Mesenchymal stem cell (in vitro differentiated cells and primary cell): ENCODE results near the gene FOXN3.

ENCODE experiments used
- DNase-seq: peaks from one replicate; pipeline ENCODE4 v3.0.0-alpha.2; 2013
- H2AFZ ChIP-seq: one replicate; pipeline ENCODE4 v1.6.1; 2013; ENCODE audit warnings: low read depth, mild to moderate bottlenecking, control low read depth, inconsistent platforms, low read length, moderate library complexity
- H2AK5ac ChIP-seq: 2 replicates; pipeline ENCODE4 v1.6.1; 2013; ENCODE audit warnings: low read length, moderate library complexity, mild to moderate bottlenecking, inconsistent platforms; ENCODE audit not compliant: severe bottlenecking
- H2BK120ac ChIP-seq: one replicate; pipeline ENCODE4 v1.6.1; 2013; ENCODE audit warnings: low read depth, mild to moderate bottlenecking, inconsistent platforms, low read length, moderate library complexity
- H2BK12ac ChIP-seq, 2 experiments: one replicate each; pipeline ENCODE4 v1.6.1; 2013; ENCODE audit warnings: inconsistent platforms in 2 of 2, low read length in 2 of 2, mild to moderate bottlenecking in 2 of 2, moderate library complexity in 2 of 2, control low read depth in 1 of 2
- H2BK15ac ChIP-seq: one replicate; pipeline ENCODE4 v1.6.1; 2013; ENCODE audit warnings: mild to moderate bottlenecking, low read depth, inconsistent platforms; ENCODE audit not compliant: poor library complexity, severe bottlenecking
- H2BK5ac ChIP-seq: 2 replicates; pipeline ENCODE4 v1.6.1; 2013; ENCODE audit warnings: low read depth, mild to moderate bottlenecking, low read length, control low read depth, inconsistent platforms; ENCODE audit not compliant: poor library complexity, severe bottlenecking
- H3K14ac ChIP-seq, 2 experiments: one replicate each; pipeline ENCODE4 v1.6.1; 2013; ENCODE audit warnings: inconsistent platforms in 2 of 2, low read length in 2 of 2, control low read depth in 1 of 2, mild to moderate bottlenecking in 1 of 2, moderate library complexity in 1 of 2
- H3K18ac ChIP-seq, 2 experiments: one replicate each; pipeline ENCODE4 v1.6.1; 2013; ENCODE audit warnings: inconsistent platforms in 2 of 2, low read length in 2 of 2, control low read depth in 1 of 2, low read depth in 1 of 2, mild to moderate bottlenecking in 1 of 2
- H3K23ac ChIP-seq, 2 experiments: one replicate each; pipeline ENCODE4 v1.6.1; 2013; ENCODE audit warnings: inconsistent platforms in 2 of 2, low read length in 2 of 2, mild to moderate bottlenecking in 2 of 2, moderate library complexity in 2 of 2, control low read depth in 1 of 2
- H3K27ac ChIP-seq: 2 replicates; pipeline ENCODE4 v1.5.1; 2013; ENCODE audit warnings: mild to moderate bottlenecking, moderate library complexity, low read length, control low read depth, inconsistent platforms; ENCODE audit not compliant: poor library complexity, severe bottlenecking
- H3K27me3 ChIP-seq, 2 experiments: 2 replicates each; pipeline versions ENCODE4 v1.6.1 to v1.7.0; 2013; ENCODE audit warnings: low read length in 2 of 2, mild to moderate bottlenecking in 2 of 2, moderate library complexity in 2 of 2, control low read depth in 1 of 2, inconsistent platforms in 1 of 2; ENCODE audit not compliant: control insufficient read depth in 1 of 2, insufficient read depth in 1 of 2
- H3K36me3 ChIP-seq, 2 experiments: 2 replicates each; pipeline versions ENCODE4 v1.6.1 to v1.7.0; 2013; ENCODE audit warnings: low read length in 2 of 2, control low read depth in 1 of 2, inconsistent platforms in 1 of 2, low read depth in 1 of 2, mild to moderate bottlenecking in 1 of 2; ENCODE audit not compliant: insufficient read depth in 2 of 2, control insufficient read depth in 1 of 2
- H3K4ac ChIP-seq, 2 experiments: one replicate each; pipeline ENCODE4 v1.6.1; 2013; ENCODE audit warnings: inconsistent platforms in 2 of 2, low read length in 2 of 2, mild to moderate bottlenecking in 2 of 2, moderate library complexity in 2 of 2, control low read depth in 1 of 2, low read depth in 1 of 2
- H3K4me1 ChIP-seq: 2 replicates; pipeline ENCODE4 v1.6.1; 2013; ENCODE audit warnings: low read depth, low read length, control low read depth; ENCODE audit not compliant: control insufficient read depth, insufficient read depth
- H3K4me2 ChIP-seq: 2 replicates; pipeline ENCODE4 v1.6.1; 2013; ENCODE audit warnings: low read length, mild to moderate bottlenecking, inconsistent platforms; ENCODE audit not compliant: poor library complexity, severe bottlenecking
- H3K4me3 ChIP-seq, 2 experiments: 2 replicates each; pipeline versions ENCODE4 v1.5.1 to v1.7.0; 2013; ENCODE audit warnings: low read length in 2 of 2, mild to moderate bottlenecking in 2 of 2, control low read depth in 1 of 2, low read depth in 1 of 2; ENCODE audit not compliant: insufficient read depth in 1 of 2
- H3K79me1 ChIP-seq: replicated peaks from 2 replicates; pipeline ENCODE4 v1.6.1; 2013; ENCODE audit warnings: mild to moderate bottlenecking, control low read depth, low read length, inconsistent platforms; ENCODE audit not compliant: poor library complexity, severe bottlenecking
- H3K9ac ChIP-seq: 2 replicates; pipeline ENCODE4 v1.7.0; 2013; ENCODE audit warnings: mild to moderate bottlenecking, low read length, moderate library complexity
- H3K9me3 ChIP-seq: 2 replicates; pipeline ENCODE4 v1.7.0; 2013; ENCODE audit warnings: mild to moderate bottlenecking, low read length; ENCODE audit not compliant: control insufficient read depth
- H4K8ac ChIP-seq: one replicate; pipeline ENCODE4 v1.6.1; 2013; ENCODE audit warnings: inconsistent platforms, mild to moderate bottlenecking, low read length, moderate library complexity
- H4K91ac ChIP-seq: one replicate; pipeline ENCODE4 v1.6.1; 2013; ENCODE audit warnings: mild to moderate bottlenecking, low read length, inconsistent platforms
- WGBS: methylation state at CpG from one replicate; pipeline ENCODE4 v1.1.7; 2013; ENCODE audit warnings: mixed read lengths; 5-methylcytosine and 5-hydroxymethylcytosine counted together

FOXN3 gene

DNA sequence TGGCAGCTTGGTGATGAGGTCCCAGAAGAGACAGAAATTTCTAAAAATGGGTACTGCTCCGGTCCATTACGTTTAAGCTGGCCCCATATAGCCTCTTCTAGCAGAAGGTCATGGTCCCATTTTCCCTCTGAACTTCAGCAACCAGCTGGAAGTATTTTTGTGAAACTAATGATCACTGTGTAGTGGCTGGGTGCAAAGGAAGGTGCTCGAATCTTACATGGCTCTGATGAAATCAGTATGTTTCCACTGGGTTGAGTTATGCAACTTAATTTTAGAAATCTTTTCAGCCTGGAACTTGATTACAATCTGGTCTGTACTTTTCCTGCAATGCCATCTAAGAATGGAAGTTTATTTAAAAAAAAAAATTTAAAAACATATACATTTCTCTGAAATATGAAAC is 228.5 kb downstream of the FOXN3 start:
- no peaks in the 10 kb centered on the region for H3K9me3 ChIP-seq
- no peak overlapping the region for H3K18ac ChIP-seq
- H3K27me3 ChIP-seq: no peaks in the 10 kb centered on the region
- no peak overlapping the region for H3K27ac ChIP-seq
- no peak overlapping the region for H2BK5ac ChIP-seq
- no peak for DNase-seq
- no peak overlapping the region for H3K9ac ChIP-seq
- no peak overlapping the region for H3K4me2 ChIP-seq
- H3K14ac ChIP-seq: no peak overlapping the region
- no peak overlapping the region for H2AFZ ChIP-seq
- no peak overlapping the region for H4K91ac ChIP-seq
- no peak overlapping the region for H3K23ac ChIP-seq
- no peak overlapping the region for H4K8ac ChIP-seq
- no peak overlapping the region for H2BK12ac ChIP-seq
- H3K79me1 ChIP-seq: peaks cover 35% of the 10 kb centered on the region
- peaks cover 8 to 30% of the 10 kb centered on the region in 2 experiments for H3K36me3 ChIP-seq
- peaks cover 4% of the 10 kb centered on the region for H3K4me1 ChIP-seq
- no peak overlapping the region for H2AK5ac ChIP-seq
- no peak overlapping the region for H2BK15ac ChIP-seq
- 94% methylated on average over 3 of the region's 3 CpGs for WGBS
- H2BK120ac ChIP-seq: no peak overlapping the region
- no peak overlapping the region for H3K4me3 ChIP-seq
- H3K4ac ChIP-seq: no peak overlapping the region

DNA sequence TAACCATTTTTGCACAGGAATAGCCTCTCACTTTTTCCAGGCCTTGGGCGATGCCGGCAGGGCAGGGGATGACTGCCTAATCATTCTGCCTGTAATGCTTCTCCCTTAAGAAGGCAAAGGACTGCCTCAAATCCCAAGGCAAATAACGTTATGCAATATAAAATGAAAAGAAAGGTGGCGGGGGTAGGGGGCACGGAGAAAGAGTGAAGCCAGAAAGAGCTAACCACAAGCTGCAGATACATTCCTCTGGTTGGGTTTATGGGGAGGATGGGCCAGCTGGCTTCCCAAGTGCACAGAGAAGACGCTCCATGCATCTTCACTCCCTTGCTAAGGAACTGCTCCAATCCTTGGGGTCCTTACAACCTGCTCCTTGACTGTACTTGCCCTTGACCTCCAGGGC is 229.5 kb downstream of the FOXN3 start:
- Histone ChIP-seq H2AK5ac (no peak overlapping the region), H3K4me1 (peaks cover 4% of the 10 kb centered on the region), H2BK15ac (no peak overlapping the region), H2AFZ (no peak overlapping the region), H4K8ac (no peak overlapping the region), H3K14ac (no peak overlapping the region), H3K27ac (no peak overlapping the region), H3K36me3 (peaks cover 8 to 30% of the 10 kb centered on the region in 2 experiments), H3K23ac (no peak overlapping the region), H3K4me2 (no peak overlapping the region), H3K9ac (no peak overlapping the region), H2BK5ac (no peak overlapping the region), H3K9me3 (no peaks in the 10 kb centered on the region), H3K4ac (no peak overlapping the region), H3K27me3 (no peaks in the 10 kb centered on the region), H4K91ac (no peak overlapping the region), H3K18ac (no peak overlapping the region), H2BK120ac (no peak overlapping the region), H2BK12ac (no peak overlapping the region), H3K79me1 (peaks cover 29% of the 10 kb centered on the region), H3K4me3 (no peak overlapping the region)
- DNase-seq: no peak
- WGBS: 95% methylated on average over 5 of the region's 6 CpGs

- no peak overlapping the region for H2BK5ac ChIP-seq
- H3K27ac ChIP-seq: no peak overlapping the region
- H4K8ac ChIP-seq: no peak overlapping the region
- peaks cover 4% of the 10 kb centered on the region for H3K4me1 ChIP-seq
- no peak overlapping the region for H3K4me3 ChIP-seq
- H4K91ac ChIP-seq: no peak overlapping the region
- no peak overlapping the region for H2BK12ac ChIP-seq
- no peak overlapping the region for H2AFZ ChIP-seq
- H3K4ac ChIP-seq: no peak overlapping the region
- 75% methylated on average over 7 of the region's 7 CpGs for WGBS
- no peak overlapping the region for H2AK5ac ChIP-seq
- no peak overlapping the region for H3K9ac ChIP-seq
- H2BK120ac ChIP-seq: no peak overlapping the region
- H3K4me2 ChIP-seq: no peak overlapping the region
- no peak overlapping the region for H2BK15ac ChIP-seq
- H3K36me3 ChIP-seq: peaks cover 8 to 30% of the 10 kb centered on the region in 2 experiments
- H3K18ac ChIP-seq: no peak overlapping the region
- H3K9me3 ChIP-seq: no peaks in the 10 kb centered on the region
- H3K23ac ChIP-seq: no peak overlapping the region
- peaks cover 29% of the 10 kb centered on the region for H3K79me1 ChIP-seq
- no peak overlapping the region for H3K14ac ChIP-seq
- no peaks in the 10 kb centered on the region for H3K27me3 ChIP-seq
- DNase-seq: peak; percentile 4
Observed at GRCh38 chr14:89186856-89187376, 230.1 kb downstream of the FOXN3 start.

DNA sequence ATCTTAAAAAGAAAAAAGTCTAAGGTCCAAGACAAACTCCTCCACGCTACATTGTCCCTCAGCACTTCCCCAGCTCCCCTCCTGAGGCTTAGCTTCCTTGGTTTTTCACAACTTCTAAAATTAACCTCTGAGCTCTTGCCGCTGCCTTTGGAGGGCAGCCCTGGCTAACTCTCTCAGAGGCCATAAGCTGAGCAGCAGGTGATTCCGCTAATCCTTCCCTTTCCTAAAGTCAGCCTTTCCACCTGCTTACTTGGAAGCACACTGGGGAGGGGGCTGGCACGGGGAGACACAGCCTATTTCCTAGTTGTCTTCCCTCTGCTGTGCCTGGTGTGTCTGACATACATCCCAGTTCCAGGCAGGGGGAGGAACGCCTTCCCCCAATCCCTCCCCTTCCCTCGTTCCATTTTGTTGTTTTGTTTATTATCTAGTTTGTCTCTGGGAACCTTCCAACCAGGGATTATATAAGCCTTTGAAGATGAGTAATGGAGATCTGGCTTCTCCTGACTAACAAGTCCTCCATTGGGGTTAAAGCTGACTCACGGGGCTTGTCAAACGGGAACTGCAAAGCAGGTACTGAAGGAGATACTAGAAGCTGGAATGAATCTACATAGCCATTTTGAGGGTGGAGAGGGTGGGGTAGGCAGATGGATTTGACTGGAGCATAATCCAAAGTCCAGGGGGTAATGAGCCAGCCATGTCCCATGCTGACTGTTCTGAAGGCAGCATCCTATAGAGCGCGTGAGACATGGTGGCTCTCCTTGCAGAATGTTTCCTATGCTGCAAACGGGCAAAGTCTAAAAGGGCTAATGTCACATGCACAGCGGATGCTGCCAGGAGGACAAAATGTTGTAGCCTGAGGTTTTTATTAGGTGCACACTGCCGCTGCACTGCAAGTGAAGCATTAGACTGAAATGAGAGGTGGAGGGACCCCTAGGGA is 230.8 kb downstream of the FOXN3 start:
- peak overlapping the region in 1 of 2 experiments; percentile 82 for H3K14ac ChIP-seq
- WGBS: 75% methylated on average over 11 of the region's 13 CpGs
- no peak overlapping the region for H2BK120ac ChIP-seq
- H2BK12ac ChIP-seq: peak overlapping the region in 1 of 2 experiments; percentile 74
- H2BK5ac ChIP-seq: no peak overlapping the region
- no peaks in the 10 kb centered on the region for H3K27me3 ChIP-seq
- peak overlapping the region in 1 of 2 experiments; percentile 20 for H3K4ac ChIP-seq
- peak; percentile 75 for DNase-seq
- H3K4me2 ChIP-seq: no peak overlapping the region
- peaks cover 8 to 30% of the 10 kb centered on the region in 2 experiments for H3K36me3 ChIP-seq
- no peak overlapping the region for H2AK5ac ChIP-seq
- H3K9me3 ChIP-seq: no peaks in the 10 kb centered on the region
- no peak overlapping the region for H3K4me3 ChIP-seq
- no peak overlapping the region for H4K91ac ChIP-seq
- peaks cover 34% of the 10 kb centered on the region for H3K79me1 ChIP-seq
- H3K4me1 ChIP-seq: peaks cover 4% of the 10 kb centered on the region
- no peak overlapping the region for H2BK15ac ChIP-seq
- H3K23ac ChIP-seq: peak overlapping the region in 1 of 2 experiments; percentile 36
- no peak overlapping the region for H3K27ac ChIP-seq
- H3K9ac ChIP-seq: peak overlapping the region; percentile 16
- no peak overlapping the region for H2AFZ ChIP-seq
- H3K18ac ChIP-seq: peak overlapping the region in 1 of 2 experiments; percentile 58
- no peak overlapping the region for H4K8ac ChIP-seq
